Osteocyte (in vitro differentiated cells): ENCODE data around the gene HSD17B3. TPM values are rescaled to one million over a fixed set of nuclear protein-coding genes. Genes with fewer than 3 reads are reported as not detected.
"Not testable (repeated sequence)": the region's sequence is repeated elsewhere in the genome, so short reads cannot be mapped to it uniquely, and the experiment has no call there.

ENCODE experiments used
- DNase-seq: peaks from one replicate; pipeline ENCODE4 v3.0.0; 2021; ENCODE audit warnings: mixed read lengths; ENCODE audit not compliant: unreplicated experiment; ENCODE audit errors: extremely low spot score
- H3K27ac Mint-ChIP-seq: one replicate; pipeline ENCODE4 v1.8.0; 2021; ENCODE audit warnings: mild to moderate bottlenecking, mixed read lengths; ENCODE audit not compliant: unreplicated experiment
- H3K27me3 Mint-ChIP-seq: one replicate; pipeline ENCODE4 v1.8.0; 2021; ENCODE audit warnings: mixed read lengths; ENCODE audit not compliant: unreplicated experiment
- H3K36me3 Mint-ChIP-seq: one replicate; pipeline ENCODE4 v1.8.0; 2021; ENCODE audit warnings: mixed read lengths; ENCODE audit not compliant: unreplicated experiment
- H3K4me1 Mint-ChIP-seq: one replicate; pipeline ENCODE4 v1.8.0; 2021; ENCODE audit warnings: mixed read lengths; ENCODE audit not compliant: unreplicated experiment
- H3K4me3 Mint-ChIP-seq: one replicate; pipeline ENCODE4 v1.8.0; 2021; ENCODE audit warnings: mild to moderate bottlenecking, moderate library complexity, mixed read lengths; ENCODE audit not compliant: unreplicated experiment
- H3K9me3 Mint-ChIP-seq: one replicate; pipeline ENCODE4 v1.8.0; 2021; ENCODE audit warnings: mixed read lengths; ENCODE audit not compliant: unreplicated experiment
- CTCF ChIP-seq: fragments of 200-600 bp; sonication (generic); IDR thresholded peaks from 2 replicates; pipeline ENCODE4 v1.5.0; 2021; ENCODE audit warnings: antibody characterized with exemption, mild to moderate bottlenecking, moderate library complexity
- total RNA-seq: library from RNA; stranded (reverse); gene quantifications from 2 replicates; pipeline ENCODE4 v1.2.1, GENCODE V29; 2021

The HSD17B3 gene
- total RNA-seq, 1 donor from 2014 or later = not detected

GRCh38 chr9:96241391-96241809 is 60.6 kb downstream of the HSD17B3 start:
- no peak overlapping the region for H3K4me3 Mint-ChIP-seq
- H3K4me1 Mint-ChIP-seq = peaks cover 8% of the 10 kb centered on the region
- no peaks in the 10 kb centered on the region for H3K9me3 Mint-ChIP-seq
- no peak for TF ChIP-seq CTCF
- H3K36me3 Mint-ChIP-seq = no peaks in the 10 kb centered on the region
- no peak overlapping the region for H3K27ac Mint-ChIP-seq
- peaks cover 28% of the 10 kb centered on the region for H3K27me3 Mint-ChIP-seq
- DNase-seq = no peak

GRCh38 chr9:96236854-96237550 is 65.0 kb downstream of the HSD17B3 start:
- peaks cover 38% of the 10 kb centered on the region for H3K27me3 Mint-ChIP-seq
- DNase-seq = no peak

GRCh38 chr9:96236337-96236736 is 65.6 kb downstream of the HSD17B3 start:
- H3K27me3 Mint-ChIP-seq = peaks cover 33% of the 10 kb centered on the region
- H3K4me1 Mint-ChIP-seq, DNase-seq, H3K36me3 Mint-ChIP-seq, H3K27ac Mint-ChIP-seq, H3K9me3 Mint-ChIP-seq, H3K4me3 Mint-ChIP-seq: not testable (repeated sequence)

More at GRCh38 chr9:96236854-96237550, 65.0 kb downstream of the HSD17B3 start:
- H3K27ac Mint-ChIP-seq = no peak overlapping the region
- H3K4me3 Mint-ChIP-seq = no peak overlapping the region
- peaks cover 8% of the 10 kb centered on the region for H3K4me1 Mint-ChIP-seq
- H3K36me3 Mint-ChIP-seq = no peaks in the 10 kb centered on the region
- TF ChIP-seq CTCF = no peak
- no peaks in the 10 kb centered on the region for H3K9me3 Mint-ChIP-seq

GRCh38 chr9:96232539-96233241 is 69.3 kb downstream of the HSD17B3 start:
- Mint-ChIP-seq H3K27ac (no peak overlapping the region), H3K27me3 (peaks cover 27% of the 10 kb centered on the region), H3K36me3 (no peaks in the 10 kb centered on the region), H3K4me3 (no peak overlapping the region), H3K4me1 (peaks cover 8% of the 10 kb centered on the region), H3K9me3 (peaks cover 9% of the 10 kb centered on the region)
- TF ChIP-seq CTCF = peak; percentile 93
- DNase-seq = no peak

GRCh38 chr9:96232164-96232538 is 69.8 kb downstream of the HSD17B3 start:
- Mint-ChIP-seq H3K9me3 (peaks cover 12% of the 10 kb centered on the region), H3K36me3 (no peaks in the 10 kb centered on the region), H3K27me3 (peaks cover 27% of the 10 kb centered on the region), H3K27ac (no peak overlapping the region), H3K4me3 (no peak overlapping the region), H3K4me1 (peaks cover 7% of the 10 kb centered on the region)
- TF ChIP-seq CTCF = no peak
- DNase-seq = no peak
